ENCODE results near the gene IL23R.
A peak's percentile ranks its signal among the peaks of the same experiment; 100 is the strongest.

IL23R gene

GRCh38 chr1:67148516-67149178 is 17.6 kb upstream of the IL23R start:
- no peak for TF ChIP-seq CTCF (IDR thresholded peaks at IDR 0.05; ENCODE audit: insufficient read depth, low read depth, low read length, missing control alignments)
- no peak overlapping the region for H3K4me3 ChIP-seq (ENCODE audit: low read depth, low read length)
- no peak for DNase-seq (ENCODE audit: low read depth)

- peak; percentile 89 for DNase-seq (ENCODE audit: low read depth)
- H3K4me3 ChIP-seq (ENCODE audit: low read depth, low read length), result no peak overlapping the region
- TF ChIP-seq CTCF (IDR thresholded peaks at IDR 0.05; ENCODE audit: insufficient read depth, low read depth, low read length, missing control alignments), result peak; percentile 70
These were observed 17.0 kb upstream of the IL23R start for GRCh38 chr1:67149179-67149770.

- H3K4me3 ChIP-seq (ENCODE audit: low read depth, low read length), result no peak overlapping the region
- no peak for DNase-seq (ENCODE audit: low read depth)
- no peak for TF ChIP-seq CTCF (IDR thresholded peaks at IDR 0.05; ENCODE audit: insufficient read depth, low read depth, low read length, missing control alignments)
These were observed 15.3 kb upstream of the IL23R start for GRCh38 chr1:67150931-67151330.

GRCh38 chr1:67158401-67158800 is 7.9 kb upstream of the IL23R start:
- H3K4me3 ChIP-seq (ENCODE audit: low read depth, low read length), result no peak overlapping the region
- DNase-seq (ENCODE audit: low read depth), result no peak
- no peak for TF ChIP-seq CTCF (IDR thresholded peaks at IDR 0.05; ENCODE audit: insufficient read depth, low read depth, low read length, missing control alignments)

GRCh38 chr1:67159233-67159632 is 7.0 kb upstream of the IL23R start:
- H3K4me3 ChIP-seq (ENCODE audit: low read depth, low read length), result no peak overlapping the region
- TF ChIP-seq CTCF (IDR thresholded peaks at IDR 0.05; ENCODE audit: insufficient read depth, low read depth, low read length, missing control alignments), result no peak
- no peak for DNase-seq (ENCODE audit: low read depth)

GRCh38 chr1:67162954-67163353 is 3.3 kb upstream of the IL23R start:
- no peak overlapping the region for H3K4me3 ChIP-seq (ENCODE audit: low read depth, low read length)
- TF ChIP-seq CTCF (IDR thresholded peaks at IDR 0.05; ENCODE audit: insufficient read depth, low read depth, low read length, missing control alignments), result no peak
- peak; percentile 72 for DNase-seq (ENCODE audit: low read depth)

All from GM12865 (cell line).